Suppressor macrophage treated with lipopolysaccharide for 1 hour (primary cell): Measurements from ENCODE around the gene DLGAP1.
"Not testable (repeated sequence)": the region's sequence is repeated elsewhere in the genome, so short reads cannot be mapped to it uniquely, and the experiment has no call there.

ENCODE experiments used
- DNase-seq, 3 donors: peaks; one replicate each; pipeline ENCODE4 v3.0.0-alpha.2; 2020 to 2022

DLGAP1 gene

DNA sequence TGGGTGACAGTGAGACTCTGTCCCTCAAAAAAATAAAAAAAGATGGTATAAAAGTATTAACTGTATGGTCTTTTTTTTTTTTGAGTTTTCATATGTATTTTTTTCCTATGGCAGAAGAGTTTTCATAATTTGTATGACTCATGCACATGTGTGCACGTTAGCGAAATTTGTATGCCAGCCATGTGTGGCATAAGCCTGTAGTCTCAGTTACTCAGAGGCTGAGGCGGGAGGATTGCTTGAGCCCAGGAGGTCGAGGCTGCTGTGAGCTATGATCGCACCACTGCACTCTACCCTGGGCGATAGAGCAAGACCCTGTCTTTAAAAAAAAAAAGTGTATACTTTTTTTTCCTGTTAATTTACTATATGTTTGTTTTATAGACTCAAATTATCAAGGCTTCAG is 844.3 kb downstream of the DLGAP1 start:
- peak; percentile 32 to 61 (median 53) for DNase-seq

DNA sequence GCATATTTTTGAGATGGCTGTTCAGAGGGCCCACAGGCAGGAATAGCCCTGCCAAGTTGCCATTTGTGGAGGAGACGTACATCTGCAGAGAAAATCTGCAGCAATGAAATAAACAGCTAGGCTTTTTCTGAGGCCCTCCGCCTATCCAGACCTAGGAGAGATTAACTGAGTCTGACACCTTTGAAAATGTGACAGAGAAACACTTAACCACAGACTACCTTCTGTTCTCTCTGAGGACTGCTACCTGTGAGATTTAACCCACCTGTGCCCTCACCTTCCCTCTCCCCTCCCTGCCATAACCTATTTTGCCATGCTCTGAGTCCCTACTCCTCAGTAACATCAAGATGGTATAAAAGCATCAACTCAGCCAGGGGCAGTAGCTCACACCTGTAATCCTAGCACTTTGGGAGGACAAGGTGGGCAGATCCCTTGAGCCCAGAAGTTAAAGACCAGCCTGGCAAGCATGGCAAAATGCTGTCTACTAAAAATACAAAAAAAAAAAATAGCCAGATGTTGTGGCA is 844.9 kb downstream of the DLGAP1 start:
- DNase-seq, result no peak

DNA sequence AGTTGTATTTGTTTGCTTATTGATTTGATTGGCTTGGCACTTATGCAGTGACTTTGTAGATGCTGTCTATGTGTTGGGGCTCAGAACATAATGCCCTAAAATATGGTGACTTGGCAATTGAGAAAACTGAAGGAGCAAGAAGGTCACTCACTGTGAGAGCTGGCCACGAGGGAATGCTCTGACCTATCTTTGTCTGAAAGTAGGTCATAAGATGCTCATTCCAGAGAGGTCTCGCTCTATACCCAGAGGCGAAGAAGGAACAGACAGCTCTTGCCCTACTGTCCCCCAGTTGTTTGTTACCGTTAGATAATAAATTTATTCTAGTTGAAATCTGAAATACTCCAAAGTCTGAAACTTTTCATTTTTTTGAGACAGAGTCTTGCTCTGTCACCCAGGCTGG is 846.6 kb downstream of the DLGAP1 start:
- DNase-seq, result no peak

DNA sequence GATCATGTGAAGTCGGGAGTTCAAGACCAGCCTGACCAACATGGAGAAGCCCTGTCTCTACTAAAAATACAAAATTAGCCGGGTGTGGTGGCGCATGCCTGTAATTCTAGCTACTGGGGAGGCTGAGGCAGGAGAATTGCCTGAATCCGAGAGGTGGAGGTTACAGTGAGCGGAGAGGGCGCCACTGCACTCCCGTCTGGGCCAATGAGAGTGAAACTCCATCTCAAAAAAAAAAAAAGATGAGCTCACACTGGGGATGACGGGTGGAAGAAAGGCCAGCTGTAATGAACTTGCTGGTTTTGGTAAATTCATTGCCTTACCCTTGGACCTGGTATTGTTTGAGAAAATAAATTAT is 847.0 kb downstream of the DLGAP1 start:
- DNase-seq, result not testable (repeated sequence)

DNA sequence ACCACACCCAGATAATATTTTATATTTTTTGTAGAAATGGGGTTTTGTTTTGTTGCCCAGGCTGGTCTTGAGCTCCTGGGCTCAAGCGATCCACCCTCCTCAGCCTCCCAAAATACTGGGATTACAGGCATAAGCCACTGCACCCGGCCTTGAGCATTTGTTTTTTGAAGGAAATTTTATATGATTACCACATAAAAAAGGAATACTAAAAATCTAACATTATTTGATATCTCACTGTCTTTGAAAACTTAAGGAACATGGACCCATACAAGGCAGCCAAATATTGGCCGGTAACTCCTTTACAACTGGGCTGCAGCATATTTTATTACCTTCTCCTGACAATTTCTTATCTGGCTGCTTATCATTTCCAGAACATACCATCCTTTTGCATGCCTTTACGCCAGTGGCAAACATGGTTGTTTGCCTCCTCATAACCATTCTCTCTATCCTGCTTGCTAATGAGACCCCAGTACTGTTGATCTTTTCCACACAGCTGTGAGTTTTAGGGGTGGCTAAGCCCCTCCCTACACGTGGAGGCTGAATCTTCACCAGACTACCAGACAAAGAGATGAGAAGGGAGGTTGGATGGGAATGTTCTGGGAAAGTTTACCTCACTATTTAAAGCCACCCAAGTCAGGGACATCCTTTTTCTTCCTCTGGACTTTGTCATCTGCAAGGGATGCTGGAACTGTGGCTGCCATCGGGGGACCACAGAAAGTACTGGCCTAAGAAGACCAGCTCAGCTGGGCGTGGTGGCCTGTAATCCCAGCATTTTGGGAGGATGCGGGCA is 847.6 kb downstream of the DLGAP1 start:
- DNase-seq, result no peak

DNA sequence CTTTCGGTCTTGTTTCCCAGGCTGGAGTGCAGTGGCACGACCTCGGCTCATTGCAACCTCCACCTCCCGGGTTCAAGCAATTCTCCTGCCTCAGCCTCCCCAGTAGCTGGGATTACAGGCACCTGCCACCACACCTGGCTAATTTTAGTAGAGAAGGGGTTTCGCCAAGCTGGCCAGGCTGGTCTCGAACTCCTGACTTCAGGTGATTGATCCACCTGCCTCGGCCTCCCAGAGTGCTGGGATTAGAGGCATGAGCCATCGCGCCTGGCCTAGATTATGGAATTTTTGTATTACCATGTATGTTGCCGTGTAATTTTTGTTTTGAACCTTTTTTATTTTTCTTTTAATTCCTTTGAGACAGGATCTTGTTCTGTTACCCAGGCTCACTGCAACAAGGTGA is 848.2 kb downstream of the DLGAP1 start:
- not testable (repeated sequence) for DNase-seq

DNA sequence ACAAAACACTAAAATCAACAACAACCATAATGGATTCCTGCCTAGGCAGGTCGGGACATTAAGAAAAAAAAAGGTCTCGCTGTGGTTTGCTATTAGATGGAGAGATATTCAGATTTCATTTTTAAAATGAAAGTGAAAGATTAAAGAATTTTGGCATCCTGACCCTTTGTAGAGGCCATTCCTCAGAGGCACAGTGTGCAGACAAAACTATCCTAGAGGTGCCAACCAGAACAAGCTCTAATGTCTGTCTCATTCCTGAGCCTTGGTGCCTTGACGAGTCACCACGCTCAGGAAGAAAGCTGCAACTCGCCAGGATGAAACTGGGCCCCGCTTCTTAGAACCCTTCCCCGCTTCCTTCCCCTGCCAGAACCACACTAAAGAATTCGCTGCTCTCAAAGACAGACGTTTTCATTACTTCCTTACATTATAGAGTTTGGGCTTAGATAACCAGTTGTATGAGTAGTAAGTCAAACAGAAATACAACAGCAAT is 849.1 kb downstream of the DLGAP1 start:
- peak; percentile 24 to 47 (median 33) for DNase-seq

DNA sequence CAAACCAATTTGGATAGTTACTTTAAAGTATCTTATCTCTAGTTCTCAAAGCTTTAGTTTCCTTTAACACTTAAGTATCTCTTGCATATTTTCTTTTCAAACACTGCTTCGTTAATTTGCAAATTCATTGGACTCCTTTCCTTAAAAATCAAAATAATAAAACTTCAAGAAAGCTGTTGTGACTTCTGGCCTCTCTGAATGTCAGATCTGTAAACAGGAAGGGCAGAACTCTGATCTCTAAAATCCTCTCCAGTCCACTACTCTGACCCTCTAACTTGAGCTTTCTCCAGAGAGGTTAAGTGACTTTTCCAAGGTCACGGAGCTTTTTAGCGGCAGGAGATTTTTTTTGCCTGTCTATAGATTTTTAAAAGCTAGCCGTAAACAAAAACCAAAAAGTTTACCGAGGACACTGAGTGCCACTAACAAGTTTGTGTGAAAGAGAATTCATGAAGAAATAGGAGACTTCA is 849.6 kb downstream of the DLGAP1 start:
- no peak for DNase-seq

DNA sequence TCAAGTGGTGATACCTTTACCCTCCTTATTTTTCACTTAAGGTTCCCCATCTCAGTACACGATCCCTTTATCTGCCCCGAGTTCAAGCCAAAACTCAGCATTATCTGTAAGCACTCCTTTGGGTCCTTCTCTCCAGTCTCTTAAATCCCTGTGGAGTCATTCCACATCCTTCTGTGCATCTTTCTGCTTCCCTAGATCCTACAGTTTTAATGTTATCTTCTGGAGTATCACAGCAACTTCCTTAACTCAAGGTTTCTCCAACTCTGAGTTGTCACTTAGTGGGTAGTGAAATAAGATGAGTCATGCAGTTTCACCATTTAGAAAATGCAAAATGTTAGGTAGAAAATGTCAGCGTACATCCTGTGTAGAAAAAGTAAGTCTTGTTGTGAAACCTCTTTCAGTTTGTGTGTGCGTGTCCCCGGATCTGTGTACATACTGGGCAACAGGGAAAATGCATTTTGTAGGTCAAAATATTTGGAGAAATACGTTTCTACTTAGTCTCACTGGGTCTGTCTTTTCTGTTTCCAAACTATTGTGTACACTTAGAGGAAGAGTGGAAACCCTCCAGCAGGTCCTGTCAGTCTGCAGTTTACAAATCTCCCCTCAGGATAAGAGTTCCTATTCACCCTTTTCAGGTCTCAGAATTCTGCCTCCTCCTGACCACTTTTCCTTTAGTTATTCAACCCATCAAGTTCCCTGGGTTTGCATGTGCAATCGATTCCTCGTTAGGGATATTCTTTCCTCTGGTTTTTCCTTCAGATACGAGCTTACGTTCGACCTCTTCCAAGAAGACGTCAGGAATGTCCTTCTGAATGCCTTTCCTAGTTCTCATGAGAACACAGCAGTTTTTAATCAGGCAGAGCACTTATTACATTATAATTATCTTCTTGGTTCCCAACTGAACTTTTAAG is 850.4 kb downstream of the DLGAP1 start:
- DNase-seq, result peak; percentile 66 to 93 (median 89)

DNA sequence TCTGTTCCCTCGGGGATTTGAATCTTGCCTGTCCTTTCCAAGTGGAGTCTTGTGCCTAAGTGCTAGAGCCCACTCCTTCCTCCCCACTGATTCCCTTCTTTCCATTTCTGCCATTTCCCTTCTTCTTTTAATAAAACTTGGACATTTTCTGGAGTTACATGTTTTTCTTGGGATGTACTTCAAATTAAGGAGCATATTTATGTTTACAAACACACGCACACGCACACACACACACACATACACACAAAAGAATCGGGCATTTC is 850.9 kb downstream of the DLGAP1 start:
- no peak for DNase-seq

DNA sequence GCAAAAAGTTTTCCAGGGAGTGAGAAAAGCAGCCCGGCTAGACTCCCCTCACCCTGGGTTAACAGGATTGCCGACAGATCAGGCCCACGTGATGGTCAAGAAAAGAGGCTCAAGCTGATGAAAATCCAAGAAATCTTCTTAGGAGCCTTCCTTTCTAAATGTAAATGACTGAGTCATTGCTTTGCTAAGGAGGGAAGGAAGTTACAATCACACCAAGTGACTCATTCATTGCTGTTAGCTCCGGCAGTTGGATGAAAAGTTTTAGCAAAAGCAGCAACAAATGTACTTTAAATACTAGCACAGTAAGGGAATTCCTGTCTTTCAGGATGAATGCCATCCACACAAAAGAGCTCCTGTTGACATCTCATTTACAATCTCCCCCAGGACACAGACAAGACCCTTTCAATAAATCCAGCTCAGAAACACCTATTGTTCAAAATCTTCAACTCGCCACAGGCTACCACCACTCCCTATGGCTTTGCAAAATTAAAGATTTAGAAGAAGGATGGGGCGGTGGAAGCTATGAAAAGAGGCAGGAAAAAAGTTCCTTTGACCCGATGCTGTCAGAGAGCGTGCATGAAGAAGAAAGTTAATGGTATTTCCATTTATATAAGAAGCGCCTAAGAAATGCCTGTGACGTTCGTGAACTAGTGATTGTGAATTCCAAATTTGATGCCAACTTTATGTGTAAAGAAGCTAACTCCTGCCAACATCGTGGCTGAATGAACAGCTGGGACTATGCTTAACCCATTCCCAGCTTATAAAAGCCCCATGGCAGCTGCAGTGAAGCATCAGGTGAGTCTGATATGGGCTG is 851.5 kb downstream of the DLGAP1 start:
- DNase-seq, result peak; percentile 84 to 98 (median 96)

DNA sequence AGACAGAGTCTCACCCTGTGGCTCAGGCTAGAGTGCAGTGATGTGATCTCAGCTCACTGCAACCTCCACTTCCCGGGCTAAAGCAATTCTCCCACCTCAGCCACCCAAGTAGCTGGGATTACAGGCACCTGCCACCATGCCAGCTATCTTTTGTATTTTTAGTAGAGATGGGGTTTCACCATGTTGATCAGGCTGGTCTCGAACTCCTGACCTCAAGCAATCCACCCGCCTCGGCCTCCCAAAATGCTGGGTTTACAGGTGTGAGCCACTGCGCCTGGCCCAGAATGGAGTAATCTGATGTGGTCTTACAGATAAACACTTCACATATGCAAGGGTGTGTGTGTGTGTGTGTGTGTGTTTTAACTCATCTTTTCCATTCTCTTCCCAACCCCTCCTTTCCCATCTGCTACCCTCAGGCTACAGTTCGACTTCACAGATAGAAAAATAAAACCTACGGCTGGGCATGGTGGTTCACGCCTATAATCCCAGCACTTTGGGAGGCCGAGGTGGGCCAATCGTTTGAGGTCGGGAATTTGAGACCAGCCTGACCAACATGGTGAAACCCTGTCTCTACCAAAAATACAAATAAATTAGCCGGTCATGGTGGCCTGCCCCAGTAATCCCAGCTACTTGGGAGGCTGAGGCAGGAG is 853.9 kb downstream of the DLGAP1 start:
- DNase-seq, result not testable (repeated sequence)

DNA sequence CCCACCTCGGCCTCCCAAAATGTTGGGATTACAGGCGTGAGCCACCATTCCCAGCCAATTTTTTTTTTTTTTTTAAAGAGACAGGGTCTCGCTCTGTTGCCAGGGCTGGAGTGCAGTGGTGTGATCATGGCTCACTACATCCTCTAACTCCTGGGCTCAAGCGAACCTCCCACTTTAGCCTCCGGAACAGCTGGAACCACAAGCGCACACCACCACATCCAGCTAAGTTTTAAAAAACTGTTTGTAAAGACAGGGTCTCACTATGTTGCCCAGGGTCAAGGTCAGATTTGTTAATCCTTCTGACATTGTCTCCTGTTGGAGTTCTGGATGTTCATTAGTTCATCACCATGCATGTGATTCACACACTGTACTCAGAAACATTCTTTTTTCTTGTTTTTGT is 855.2 kb downstream of the DLGAP1 start:
- DNase-seq, result no peak

DNA sequence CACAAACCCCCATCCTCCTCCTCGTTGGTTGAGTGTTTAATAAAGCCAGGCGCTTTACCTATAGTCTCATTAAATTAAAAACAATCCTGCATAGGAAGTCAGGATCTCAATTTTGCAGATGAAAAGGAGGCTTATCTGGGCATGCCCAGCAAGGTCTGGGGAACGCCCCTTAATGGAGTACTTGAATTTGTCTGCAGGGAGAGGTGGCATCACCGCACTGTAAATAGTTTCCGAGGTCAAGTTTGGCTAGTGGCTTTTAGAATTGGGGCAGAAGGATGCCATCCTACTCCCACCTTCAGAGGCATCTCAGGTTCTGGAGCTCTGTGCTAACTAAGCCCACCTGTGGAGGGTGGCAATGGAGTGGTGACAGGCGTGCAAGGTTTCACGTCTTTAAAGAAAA is 855.9 kb downstream of the DLGAP1 start:
- DNase-seq, result no peak

DNA sequence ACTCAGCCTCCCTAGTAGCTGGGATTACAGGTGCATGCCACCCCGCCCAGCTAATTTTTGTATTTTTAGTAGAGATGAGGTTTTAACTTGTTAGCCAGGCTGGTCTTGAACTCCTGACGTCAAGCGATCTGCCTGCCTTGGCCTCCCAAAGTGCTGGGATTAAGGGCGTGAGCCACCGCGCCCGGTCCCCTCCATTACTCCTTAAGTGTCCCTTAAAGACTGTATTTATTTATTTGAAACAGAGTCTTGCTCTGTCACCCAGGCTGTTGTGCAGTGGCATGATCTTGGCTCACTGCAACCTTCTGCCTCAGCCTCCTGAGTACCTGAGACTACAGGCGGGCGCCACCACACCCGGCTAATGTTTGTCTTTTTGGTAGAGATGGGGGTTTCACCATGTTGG is 856.5 kb downstream of the DLGAP1 start:
- DNase-seq, result no peak

DNA sequence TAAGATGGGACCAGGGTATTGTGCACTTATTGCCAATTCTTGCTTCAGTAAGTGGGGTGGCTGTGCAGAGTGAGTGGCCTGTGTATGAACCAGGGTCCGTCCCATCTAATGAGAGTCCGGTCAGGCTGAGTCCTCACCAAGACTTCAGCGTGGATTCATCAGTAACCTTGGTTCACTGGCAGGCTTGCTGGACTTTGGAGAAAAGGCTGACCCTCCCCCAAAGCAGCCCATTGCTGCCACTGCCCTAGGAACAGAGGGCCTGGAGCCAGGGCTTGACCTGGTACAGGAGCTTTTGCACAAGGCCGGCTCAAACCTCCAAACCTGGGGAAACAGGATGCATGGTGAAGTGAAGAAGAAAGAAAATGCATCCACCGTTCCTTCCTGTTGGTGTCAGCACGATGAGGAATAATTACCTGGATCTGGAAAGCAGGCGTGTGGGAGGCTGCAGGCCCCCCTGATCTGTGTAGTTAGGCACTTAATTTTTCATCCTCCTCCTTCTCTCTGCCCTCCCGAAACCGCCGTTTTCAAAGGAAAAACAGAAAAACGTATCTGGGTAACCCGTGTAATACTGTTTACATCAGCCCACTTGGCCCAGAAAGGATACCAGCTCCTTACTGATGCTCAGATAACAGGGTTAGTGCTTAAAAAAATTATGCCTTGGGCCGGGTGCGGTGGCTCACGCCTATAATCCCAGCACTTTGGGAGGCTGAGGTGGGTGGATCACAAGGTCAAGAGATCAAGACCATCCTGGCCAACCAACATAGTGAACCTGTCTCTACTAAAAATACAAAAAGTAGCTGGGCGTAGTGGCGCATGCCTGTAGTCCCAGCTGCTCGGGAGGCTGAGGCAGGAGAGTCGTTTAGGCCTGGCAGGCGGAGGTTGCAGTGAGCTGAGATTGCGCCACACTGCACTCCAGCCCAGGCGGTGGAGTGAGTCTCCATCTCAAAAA is 857.4 kb downstream of the DLGAP1 start:
- DNase-seq, result no peak

DNA sequence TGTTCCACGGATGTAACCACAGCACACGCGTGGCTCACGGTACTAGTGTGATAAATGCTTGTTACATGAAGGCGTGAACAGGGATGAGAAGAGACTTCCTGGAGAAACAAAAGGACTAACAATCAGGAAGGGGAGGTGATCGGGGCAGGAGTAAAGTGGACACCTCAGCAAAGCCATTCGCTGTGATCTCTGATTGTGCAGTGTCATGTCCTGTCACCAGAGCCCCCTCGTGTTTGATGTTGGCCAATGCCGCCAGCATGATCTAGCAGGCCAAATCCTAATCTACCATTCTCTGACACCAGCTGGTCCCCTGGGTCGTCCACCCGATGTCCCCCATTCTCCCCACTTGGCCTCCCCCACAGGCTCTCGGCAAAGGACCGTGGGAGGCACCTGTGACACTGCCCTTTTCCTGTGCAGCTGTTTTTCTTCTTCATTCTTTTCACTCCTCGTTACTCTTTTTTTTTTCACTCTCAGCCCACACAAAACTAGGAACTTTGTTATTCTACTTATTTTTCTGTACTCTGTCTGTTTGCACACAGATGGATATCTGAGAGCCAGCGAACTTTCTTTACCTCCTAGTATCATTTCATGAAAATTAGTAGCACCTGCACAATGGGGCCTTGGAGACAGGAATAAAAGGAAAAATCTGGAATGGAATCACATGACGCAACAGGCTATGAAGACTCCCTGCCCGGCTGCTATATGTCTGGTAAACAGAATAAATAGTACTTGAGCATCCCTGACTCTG is 858.3 kb downstream of the DLGAP1 start:
- DNase-seq, result peak; percentile 77 to 80 (median 79)

DNA sequence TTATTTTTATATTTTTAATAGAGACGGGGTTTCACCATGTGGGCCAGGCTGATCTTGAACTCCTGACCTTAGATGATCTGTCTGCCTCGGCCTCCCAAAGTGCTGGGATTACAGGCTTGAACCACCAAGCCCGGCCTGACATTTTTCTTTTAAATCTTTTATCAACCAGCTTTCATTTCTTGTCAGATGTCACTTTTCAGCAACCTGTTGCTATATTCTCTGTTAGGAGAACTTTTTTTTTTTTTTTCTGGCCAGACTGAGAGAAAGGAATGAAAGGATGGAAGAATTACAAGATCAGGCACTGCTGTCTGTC is 858.8 kb downstream of the DLGAP1 start:
- no peak for DNase-seq

DNA sequence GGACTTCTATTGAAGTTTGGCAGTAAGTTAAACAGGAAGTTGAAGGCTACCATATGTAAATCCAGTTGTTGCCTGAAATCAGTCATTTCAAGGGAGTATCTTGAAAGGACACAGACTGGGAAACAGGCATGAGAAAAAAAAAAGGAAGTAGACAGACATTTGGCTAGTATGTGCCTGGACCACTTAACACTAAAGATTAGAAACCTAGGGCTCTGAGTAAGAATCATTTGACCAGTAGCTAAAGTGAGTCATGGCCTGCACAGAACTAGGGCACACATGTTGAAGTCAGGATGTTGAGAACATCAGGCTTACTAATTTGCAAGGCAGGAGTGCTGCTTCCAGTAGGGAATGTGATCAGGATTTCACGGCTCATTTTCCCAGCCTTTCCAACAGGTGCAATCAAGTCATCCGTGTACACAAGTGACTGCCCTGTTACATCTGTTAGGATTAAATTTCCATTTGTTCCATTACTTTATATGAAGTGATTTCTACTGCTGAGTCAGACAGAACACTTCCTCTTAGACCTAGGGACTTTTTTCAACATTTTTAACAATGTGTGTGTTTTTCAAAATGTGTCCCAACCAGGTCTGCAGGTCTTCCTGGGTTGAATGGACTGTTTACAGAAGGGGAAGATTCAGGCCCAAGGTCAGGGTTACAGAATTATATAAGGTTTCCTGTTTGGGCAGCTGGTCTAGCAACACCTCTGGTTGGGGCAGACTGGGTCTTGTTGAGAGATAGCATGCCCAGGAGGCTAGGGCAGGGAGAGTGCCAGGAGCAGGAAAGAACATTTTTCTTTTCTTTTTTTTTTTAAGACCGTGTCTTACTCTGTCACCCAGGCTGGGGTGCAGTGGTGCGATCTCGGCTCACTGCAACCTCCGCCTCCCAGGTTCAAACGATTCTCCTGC is 859.5 kb downstream of the DLGAP1 start:
- peak; percentile 85 to 98 (median 95) for DNase-seq
